Myocyte (in vitro differentiated cells): ENCODE measurements around the gene USP24. TPM values are rescaled to one million over a fixed set of nuclear protein-coding genes. Genes with fewer than 3 reads are reported as not detected.
A peak's percentile ranks its signal among the peaks of the same experiment; 100 is the strongest.

Experiments used
- DNase-seq: peaks from one replicate; pipeline ENCODE4 v3.0.0-alpha.2; 2012; ENCODE audit warnings: low read depth
- total RNA-seq: library from RNA; depleted of rRNA; stranded (reverse); fragments of >200 nt; gene quantifications from 2 replicates; pipeline ENCODE4 v1.2.3, GENCODE V29; 2014

The USP24 gene
- total RNA-seq, 1 donor from 2014 or later = 56.7 TPM

- no peak for DNase-seq
Measured at GRCh38 chr1:55159571-55159970, 55.6 kb downstream of the USP24 start.

- no peak for DNase-seq
Measured at GRCh38 chr1:55156608-55157007, 58.6 kb downstream of the USP24 start.

DNA sequence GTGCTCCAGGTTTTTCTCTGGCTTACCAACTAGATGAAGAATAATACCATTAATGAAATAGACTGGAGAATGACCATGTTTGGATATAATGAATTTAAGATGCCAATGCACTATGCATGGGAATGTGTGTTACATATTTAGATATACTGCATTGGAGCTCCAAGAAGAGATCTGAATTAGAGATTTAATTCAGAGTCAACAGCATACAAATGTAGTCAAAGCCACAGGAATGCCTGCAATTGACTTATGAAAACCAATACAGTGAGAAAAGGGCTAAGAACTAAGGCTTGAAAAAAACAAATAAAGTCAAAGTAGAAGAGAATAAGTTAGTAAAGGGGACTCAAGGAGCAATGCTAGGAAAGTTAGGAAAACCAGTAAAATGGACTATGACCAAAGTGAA, 59.1 kb downstream of the USP24 start:
- DNase-seq = no peak

GRCh38 chr1:55155522-55155921, 59.6 kb downstream of the USP24 start:
- DNase-seq = peak; percentile 32

- no peak for DNase-seq
Measured at GRCh38 chr1:55154616-55155015, 60.5 kb downstream of the USP24 start.

DNA sequence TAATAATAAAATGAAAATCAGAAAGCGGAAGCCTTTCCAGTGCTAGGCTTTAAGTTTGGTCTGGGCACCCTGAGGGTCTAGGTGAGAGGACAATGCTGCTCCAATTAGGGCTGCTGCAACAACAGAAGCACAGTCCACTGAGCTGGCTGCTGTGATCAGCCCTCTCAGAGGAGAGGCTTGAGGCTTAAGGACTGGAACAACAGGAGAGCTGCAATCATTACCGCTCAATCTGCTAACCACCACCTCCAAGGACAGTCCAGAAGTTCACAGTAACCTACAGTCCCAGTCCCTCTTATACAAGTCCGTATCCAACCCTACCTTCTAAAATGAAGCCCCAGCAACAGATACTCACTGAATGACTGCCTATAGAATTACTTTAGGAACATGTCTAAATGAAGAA, 62.1 kb downstream of the USP24 start:
- DNase-seq = no peak

DNA sequence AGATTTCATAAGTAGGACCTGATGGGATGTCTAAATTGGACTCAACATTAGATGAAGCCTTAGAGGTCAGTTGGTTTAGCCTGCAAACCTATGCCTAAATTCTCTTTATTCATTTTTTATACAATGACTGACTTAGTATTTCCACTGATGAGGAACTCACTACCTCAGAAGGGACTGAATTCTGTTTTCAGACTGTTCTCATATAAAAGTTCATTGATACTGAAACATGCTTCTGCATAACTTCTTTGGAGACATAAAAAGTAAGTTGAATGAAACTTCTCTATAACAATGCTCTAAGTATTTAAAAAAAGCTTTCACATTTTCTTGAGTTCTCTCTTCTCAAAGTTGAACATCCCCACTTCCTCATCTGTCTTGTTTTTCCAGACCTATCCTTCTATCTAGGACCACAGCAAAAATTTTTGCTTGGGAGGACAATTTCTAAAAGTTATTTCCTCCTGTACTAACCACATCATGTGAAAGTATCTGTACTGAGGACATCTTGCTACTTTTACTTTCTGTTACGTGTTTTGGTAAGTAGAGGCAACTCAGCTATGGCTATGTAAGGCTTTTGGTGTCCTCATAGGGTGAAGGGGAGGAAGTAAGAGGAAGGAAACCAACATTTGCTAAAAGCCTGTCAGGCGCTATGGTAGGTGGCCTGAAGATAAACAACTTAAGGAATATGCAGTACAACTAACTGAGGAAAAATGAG, 64.1 kb downstream of the USP24 start:
- no peak for DNase-seq

- DNase-seq = no peak
Measured at GRCh38 chr1:55148676-55149075, 66.5 kb downstream of the USP24 start.

- DNase-seq = peak; percentile 28
Measured at GRCh38 chr1:55147524-55147923, 67.6 kb downstream of the USP24 start.

GRCh38 chr1:55146781-55147180, 68.4 kb downstream of the USP24 start:
- peak; percentile 41 for DNase-seq

- no peak for DNase-seq
Measured at GRCh38 chr1:55144886-55145285, 70.3 kb downstream of the USP24 start.

- DNase-seq = no peak
Measured at GRCh38 chr1:55143684-55144083, 71.5 kb downstream of the USP24 start.

DNA sequence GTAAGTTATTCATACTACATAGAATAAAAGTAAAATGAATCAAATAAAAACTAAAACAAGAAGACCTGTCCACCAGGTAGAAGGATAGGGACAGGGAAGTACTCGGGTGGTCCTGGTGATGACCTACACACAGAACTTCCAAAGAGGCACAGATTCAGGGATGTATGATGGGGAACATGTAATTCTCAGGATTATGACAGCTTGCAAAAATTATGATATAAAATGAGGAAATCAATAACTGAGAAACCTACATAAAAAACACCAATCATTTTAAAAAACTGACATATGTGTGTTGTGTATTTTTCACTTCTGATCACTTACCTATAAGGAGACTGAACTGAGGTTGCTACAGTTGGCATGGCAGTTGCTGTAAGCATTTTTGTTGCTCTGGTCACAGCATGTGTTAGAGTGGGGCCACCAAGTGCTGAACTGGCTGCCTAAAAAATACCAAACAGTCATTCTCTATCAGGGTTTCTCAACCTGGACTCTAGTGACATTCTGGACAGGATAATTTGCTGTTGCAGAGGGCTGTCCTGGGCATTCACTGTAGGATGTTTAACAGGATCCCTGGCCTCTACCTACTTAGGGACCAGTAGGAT, 73.8 kb downstream of the USP24 start:
- peak; percentile 15 for DNase-seq

- peak; percentile 88 for DNase-seq
Measured at GRCh38 chr1:55140546-55140983, 74.6 kb downstream of the USP24 start.

GRCh38 chr1:55140137-55140536, 75.0 kb downstream of the USP24 start:
- DNase-seq = no peak

GRCh38 chr1:55138823-55139222, 76.3 kb downstream of the USP24 start:
- DNase-seq = no peak

DNA sequence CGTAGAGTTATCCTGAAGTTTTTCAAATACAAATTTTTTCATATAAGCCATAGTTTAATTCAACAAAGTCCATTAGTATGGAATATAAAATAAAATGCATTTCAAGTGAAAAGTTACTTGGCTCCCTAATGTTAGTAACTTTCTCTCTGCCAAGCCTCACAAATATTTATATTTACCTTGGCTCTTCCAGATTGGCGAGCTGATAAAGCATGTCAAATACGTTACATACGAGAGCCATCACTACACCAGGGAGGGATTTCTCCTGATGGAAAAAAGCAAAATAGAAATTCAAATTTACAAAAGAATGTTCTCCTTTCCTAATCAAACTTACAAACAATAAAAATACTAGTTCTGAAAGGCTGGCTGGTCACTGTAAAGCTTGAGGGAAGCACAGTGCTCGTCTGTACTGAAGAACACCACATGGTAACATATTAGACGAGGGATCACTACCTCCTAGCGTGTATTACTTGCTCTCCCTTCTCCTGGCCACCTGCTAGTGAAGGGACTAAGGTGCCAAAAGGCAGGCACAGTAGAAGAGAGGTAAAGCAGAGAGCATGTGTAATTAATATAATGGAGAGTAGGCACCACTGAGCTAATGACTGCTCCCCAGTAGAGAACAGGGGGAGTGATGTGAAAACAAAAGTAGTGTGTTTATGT, 80.9 kb downstream of the USP24 start:
- DNase-seq = no peak

DNA sequence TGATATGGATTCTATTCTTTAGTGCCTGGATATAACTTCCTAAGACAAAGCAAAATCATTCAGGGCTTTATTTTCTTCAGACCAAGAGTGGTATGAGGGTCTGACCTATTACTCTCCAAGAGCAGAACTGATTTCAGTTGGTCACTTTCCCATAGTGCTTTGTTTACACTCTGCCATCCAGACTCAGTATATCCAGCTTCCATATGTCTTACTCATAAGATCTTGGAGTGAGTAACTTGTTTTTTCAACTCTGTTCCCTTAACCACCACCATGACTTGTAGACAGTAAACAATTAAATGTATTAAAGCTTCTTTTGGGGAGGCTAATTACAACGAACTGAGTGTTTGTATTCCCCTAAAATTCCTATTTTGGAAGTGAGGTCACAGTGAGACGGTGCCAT, 83.4 kb downstream of the USP24 start:
- DNase-seq = no peak

GRCh38 chr1:55131218-55131617, 83.9 kb downstream of the USP24 start:
- DNase-seq = no peak

- peak; percentile 87 for DNase-seq
Measured at GRCh38 chr1:55129194-55129728, 85.9 kb downstream of the USP24 start.

DNA sequence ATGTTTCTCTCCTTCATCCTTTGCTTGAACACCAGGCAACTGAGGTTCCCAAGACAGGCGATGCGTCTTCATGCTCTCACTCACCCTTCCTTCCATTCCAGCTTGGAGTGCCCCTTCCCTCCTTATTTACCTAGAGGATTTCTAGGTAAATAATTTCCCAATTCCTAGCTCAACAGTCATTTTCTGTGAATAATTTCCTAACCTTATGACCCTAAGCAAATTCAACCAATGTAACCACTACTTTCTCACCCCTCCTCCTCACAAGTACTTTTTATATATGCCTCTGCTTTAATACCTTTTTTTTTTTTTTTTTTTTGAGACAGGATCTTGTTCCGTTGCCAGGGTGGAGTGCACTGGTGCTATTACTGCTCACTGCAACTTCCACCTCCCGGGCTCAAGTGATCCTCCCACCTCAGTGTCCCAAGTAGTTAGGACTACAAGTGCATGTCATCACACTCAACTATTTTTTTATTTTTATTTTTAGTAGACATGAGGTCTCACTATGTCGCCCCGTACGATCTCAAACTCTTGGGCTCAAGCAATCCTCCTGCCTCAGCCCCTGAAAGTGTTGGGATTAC, 86.7 kb downstream of the USP24 start:
- DNase-seq = no peak

DNA sequence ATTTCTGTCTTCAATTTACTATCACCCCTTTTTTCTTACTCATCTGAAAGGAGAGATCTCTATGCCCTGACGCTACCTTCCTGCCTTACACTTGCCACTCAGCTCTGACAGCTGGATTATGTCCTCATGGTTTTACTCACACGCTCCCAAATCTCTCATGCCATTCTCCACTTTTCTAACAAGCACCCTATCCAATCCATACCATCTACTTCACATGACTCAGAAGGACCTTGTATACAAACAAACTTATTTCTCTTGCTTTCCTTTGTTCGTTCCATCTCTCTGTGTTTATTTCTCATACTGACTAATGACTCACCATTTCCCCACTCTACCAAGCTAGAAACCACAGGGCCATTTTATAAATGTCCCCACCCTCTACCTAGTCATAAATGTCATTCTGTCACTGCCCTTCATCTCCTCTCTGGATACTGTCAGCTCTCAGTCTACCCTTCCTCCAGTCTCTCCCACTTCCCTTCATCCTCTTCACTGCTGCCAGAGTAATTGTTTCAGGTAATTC, 87.3 kb downstream of the USP24 start:
- peak; percentile 63 for DNase-seq
